Measurements from ENCODE around the gene EML4. TPM values are rescaled to one million over a fixed set of nuclear protein-coding genes. Genes with fewer than 3 reads are reported as not detected.

The EML4 gene
- total RNA-seq, 2 experiments from 2014 or later, result 67.4 to 69.8 TPM

DNA sequence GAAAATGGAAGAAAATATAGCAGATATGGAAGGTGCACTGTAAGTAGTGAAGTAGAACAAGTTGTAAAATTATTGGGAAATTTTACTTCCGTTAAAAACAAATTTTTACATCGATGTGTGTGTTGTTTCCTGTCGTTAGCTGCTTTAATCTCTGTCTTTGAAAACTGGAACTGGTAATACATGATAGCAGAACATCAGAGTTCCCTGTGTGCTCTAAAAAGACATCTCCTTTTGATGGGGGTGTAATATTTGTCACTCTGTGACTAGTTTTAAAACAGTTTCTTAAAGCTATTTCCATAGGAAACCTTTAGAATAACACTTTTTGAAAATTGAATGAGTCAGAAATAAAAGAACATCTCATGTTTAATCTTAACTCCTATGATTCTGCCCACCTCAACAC is 148.3 kb downstream of the EML4 start:
- ChIA-PET POLR2A (no interaction called here), CTCF (interaction anchor here (1.5 to 3.2 kb wide), 2 partner anchors 11 to 221 kb away, joined by 3 to 15 read pairs; no protein-coding TSS in a partner anchor)
- peaks cover 41% of the 10 kb centered on the region for H3K36me3 Mint-ChIP-seq
- H3K27me3 Mint-ChIP-seq, result no peaks in the 10 kb centered on the region
- no peak for DNase-seq
- intact Hi-C loops (cut with micrococcal nuclease), result loop anchor here (5.0 kb wide), 1 partner anchor 45 kb away; the partner anchor contains the start of gene COX7A2L
- peak overlapping the region; percentile 75 for H3K27ac Mint-ChIP-seq
- no peak overlapping the region for H3K4me3 Mint-ChIP-seq
- H3K4me1 Mint-ChIP-seq (ENCODE audit: low read depth), result peaks cover 42% of the 10 kb centered on the region
- no peaks in the 10 kb centered on the region for H3K9me3 Mint-ChIP-seq

DNA sequence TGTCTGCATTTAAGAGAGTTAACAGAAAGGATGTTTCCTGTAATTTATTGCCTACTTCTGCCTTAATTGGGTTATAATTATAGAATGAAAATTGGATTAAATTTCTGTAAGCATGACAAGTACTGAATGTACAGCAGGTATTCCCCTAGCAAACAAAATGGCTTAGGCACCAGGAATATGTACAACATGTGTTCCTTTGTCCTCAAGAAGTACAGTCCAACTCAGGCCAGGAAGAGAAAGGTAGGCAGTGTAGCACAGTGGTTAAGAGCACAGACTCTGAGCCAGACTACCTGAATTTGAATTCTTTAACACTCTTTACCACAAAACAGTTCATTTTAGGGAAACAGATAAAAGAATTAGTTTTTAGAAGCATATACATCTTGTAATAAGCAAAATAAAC is 148.8 kb downstream of the EML4 start:
- H3K27me3 Mint-ChIP-seq, result no peaks in the 10 kb centered on the region
- no peaks in the 10 kb centered on the region for H3K9me3 Mint-ChIP-seq
- POLR2A ChIA-PET, result no interaction called here
- H3K27ac Mint-ChIP-seq, result peak overlapping the region; percentile 75
- CTCF ChIA-PET, result interaction anchor here (3.2 kb wide), 1 partner anchor 10 kb away, joined by 15 read pairs; no protein-coding TSS in a partner anchor
- intact Hi-C loops (cut with micrococcal nuclease), result loop anchor here (5.0 kb wide), 1 partner anchor 44 kb away; the partner anchor contains the start of gene COX7A2L
- peaks cover 41% of the 10 kb centered on the region for H3K36me3 Mint-ChIP-seq
- peaks cover 42% of the 10 kb centered on the region for H3K4me1 Mint-ChIP-seq (ENCODE audit: low read depth)
- H3K4me3 Mint-ChIP-seq, result no peak overlapping the region
- DNase-seq, result no peak

GRCh38 chr2:42319265-42319664 is 150.1 kb downstream of the EML4 start:
- CTCF ChIA-PET, result interaction anchor here (1.2 to 1.4 kb wide), 2 partner anchors 9 to 81 kb away, joined by 5 to 13 read pairs; no protein-coding TSS in a partner anchor
- no peaks in the 10 kb centered on the region for H3K27me3 Mint-ChIP-seq
- H3K27ac Mint-ChIP-seq, result no peak overlapping the region
- POLR2A ChIA-PET, result no interaction called here
- H3K9me3 Mint-ChIP-seq, result no peaks in the 10 kb centered on the region
- H3K36me3 Mint-ChIP-seq, result peaks cover 41% of the 10 kb centered on the region
- DNase-seq, result no peak
- intact Hi-C loops (cut with micrococcal nuclease), result loop anchor here (1.0 to 5.0 kb wide), 2 partner anchors 8 to 43 kb away; partner anchors contain the start of gene COX7A2L
- no peak overlapping the region for H3K4me3 Mint-ChIP-seq
- H3K4me1 Mint-ChIP-seq (ENCODE audit: low read depth), result peaks cover 42% of the 10 kb centered on the region

DNA sequence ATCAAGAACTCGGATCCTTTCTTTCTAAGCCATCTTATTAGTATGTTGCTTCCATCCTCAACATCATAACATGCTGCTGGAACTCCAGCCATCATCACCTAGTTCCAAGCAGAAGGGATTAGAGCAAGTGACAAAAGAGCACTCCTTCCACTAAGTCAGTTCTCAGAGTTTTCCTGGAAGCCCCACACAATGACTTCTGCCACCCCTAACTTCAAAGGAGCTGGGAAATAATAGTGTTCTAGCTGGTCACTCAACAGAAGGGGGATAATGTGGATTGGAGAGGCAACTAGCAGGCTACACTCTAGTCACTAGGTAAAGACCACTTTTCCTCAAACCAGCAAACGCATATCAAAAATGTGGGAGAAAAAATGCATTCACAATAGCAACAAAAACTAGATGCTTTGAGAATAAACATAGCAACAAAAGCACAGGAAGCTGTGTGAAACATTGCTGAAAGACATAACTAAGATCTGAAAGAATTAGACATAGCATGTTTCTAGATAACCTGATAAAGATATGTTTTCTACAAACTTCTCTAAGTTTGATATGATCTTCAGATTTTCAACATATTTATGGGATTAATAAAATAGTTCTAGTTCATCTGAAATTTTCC is 152.4 kb downstream of the EML4 start:
- Mint-ChIP-seq H3K9me3 (no peaks in the 10 kb centered on the region), H3K4me1 (ENCODE audit: low read depth) (peaks cover 27% of the 10 kb centered on the region), H3K4me3 (no peak overlapping the region), H3K36me3 (peaks cover 31% of the 10 kb centered on the region), H3K27ac (peak overlapping the region; percentile 23), H3K27me3 (no peaks in the 10 kb centered on the region)
- ChIA-PET POLR2A (no interaction called here), CTCF (interaction anchor here (0.6 to 1.3 kb wide), 2 partner anchors 7 to 225 kb away, joined by 4 read pairs; no protein-coding TSS in a partner anchor)
- intact Hi-C loops (cut with micrococcal nuclease), result no loop called here
- DNase-seq, result no peak

- POLR2A ChIA-PET, result no interaction called here
- intact Hi-C loops (cut with micrococcal nuclease), result no loop called here
- CTCF ChIA-PET, result interaction anchor here (0.6 to 1.7 kb wide), 2 partner anchors 35 to 228 kb away, joined by 4 to 6 read pairs; no protein-coding TSS in a partner anchor
- H3K4me3 Mint-ChIP-seq, result no peak overlapping the region
- H3K36me3 Mint-ChIP-seq, result peaks cover 24% of the 10 kb centered on the region
- H3K27me3 Mint-ChIP-seq, result no peaks in the 10 kb centered on the region
- H3K9me3 Mint-ChIP-seq, result no peaks in the 10 kb centered on the region
- H3K4me1 Mint-ChIP-seq (ENCODE audit: low read depth), result peaks cover 18% of the 10 kb centered on the region
- DNase-seq, result no peak
- H3K27ac Mint-ChIP-seq, result no peak overlapping the region
Observed at GRCh38 chr2:42324244-42324643, 155.1 kb downstream of the EML4 start.

GRCh38 chr2:42324949-42325348 is 155.8 kb downstream of the EML4 start:
- CTCF ChIA-PET, result interaction anchor here (1.7 kb wide), 1 partner anchor 229 kb away, joined by 6 read pairs; no protein-coding TSS in a partner anchor
- no peaks in the 10 kb centered on the region for H3K27me3 Mint-ChIP-seq
- peak overlapping the region; percentile 38 for H3K27ac Mint-ChIP-seq
- H3K4me1 Mint-ChIP-seq (ENCODE audit: low read depth), result peaks cover 18% of the 10 kb centered on the region
- no peak overlapping the region for H3K4me3 Mint-ChIP-seq
- POLR2A ChIA-PET, result interaction anchor here (1.0 kb wide), 1 partner anchor 9 kb away, joined by 3 read pairs; no protein-coding TSS in a partner anchor
- H3K9me3 Mint-ChIP-seq, result no peaks in the 10 kb centered on the region
- no peak for DNase-seq
- peaks cover 27% of the 10 kb centered on the region for H3K36me3 Mint-ChIP-seq
- intact Hi-C loops (cut with micrococcal nuclease), result no loop called here

- H3K9me3 Mint-ChIP-seq, result no peaks in the 10 kb centered on the region
- intact Hi-C loops (cut with micrococcal nuclease), result no loop called here
- H3K4me3 Mint-ChIP-seq, result no peak overlapping the region
- peaks cover 24% of the 10 kb centered on the region for H3K36me3 Mint-ChIP-seq
- no peaks in the 10 kb centered on the region for H3K27me3 Mint-ChIP-seq
- H3K27ac Mint-ChIP-seq, result peak overlapping the region; percentile 24
- DNase-seq, result no peak
- ChIA-PET POLR2A (interaction anchor here (1.0 kb wide), 1 partner anchor 9 kb away, joined by 3 read pairs; no protein-coding TSS in a partner anchor), CTCF (interaction anchor here (4.7 kb wide), 1 partner anchor 230 kb away, joined by 86 read pairs; no protein-coding TSS in a partner anchor)
- peaks cover 16% of the 10 kb centered on the region for H3K4me1 Mint-ChIP-seq (ENCODE audit: low read depth)
Observed at GRCh38 chr2:42325609-42326008, 156.5 kb downstream of the EML4 start.

DNA sequence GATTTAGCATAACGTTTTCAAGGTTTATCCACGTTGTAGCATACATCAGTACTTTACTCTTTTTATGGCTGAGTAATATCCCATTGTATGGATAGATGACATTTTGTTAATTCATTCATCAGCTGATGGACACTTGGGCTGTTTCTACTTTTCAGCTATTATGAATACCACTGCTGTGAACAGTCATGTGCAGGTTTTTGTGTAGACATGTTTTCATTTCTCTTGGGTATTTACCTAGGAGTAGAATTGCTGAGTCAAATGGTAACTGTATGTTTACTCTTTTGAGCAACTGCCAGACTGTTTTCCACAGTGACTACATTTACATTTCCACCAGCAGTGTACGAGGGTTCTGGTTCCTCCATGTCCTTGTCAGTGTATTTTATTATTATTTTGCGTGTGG is 158.0 kb downstream of the EML4 start:
- Mint-ChIP-seq H3K27me3 (no peaks in the 10 kb centered on the region), H3K27ac (peak overlapping the region; percentile 8), H3K4me1 (ENCODE audit: low read depth) (peaks cover 8% of the 10 kb centered on the region), H3K4me3 (no peak overlapping the region), H3K9me3 (no peaks in the 10 kb centered on the region), H3K36me3 (peaks cover 28% of the 10 kb centered on the region)
- ChIA-PET POLR2A (no interaction called here), CTCF (interaction anchor here (1.6 to 4.7 kb wide), 4 partner anchors 11 to 486 kb away, joined by 4 to 86 read pairs (median 16); no protein-coding TSS in a partner anchor)
- intact Hi-C loops (cut with micrococcal nuclease), result loop anchor here (1.0 kb wide), 1 partner anchor 8 kb away; no protein-coding TSS in a partner anchor
- DNase-seq, result no peak

GRCh38 chr2:42328148-42328833 is 159.1 kb downstream of the EML4 start:
- intact Hi-C loops (cut with micrococcal nuclease), result loop anchor here (1.0 to 2.0 kb wide), 2 partner anchors 232 to 239 kb away; no protein-coding TSS in a partner anchor
- H3K27ac Mint-ChIP-seq, result peak overlapping the region; percentile 54
- POLR2A ChIA-PET, result interaction anchor here (0.6 kb wide), 1 partner anchor 204 kb away, joined by 4 read pairs; no protein-coding TSS in a partner anchor
- no peak overlapping the region for H3K4me3 Mint-ChIP-seq
- H3K27me3 Mint-ChIP-seq, result no peaks in the 10 kb centered on the region
- no peaks in the 10 kb centered on the region for H3K9me3 Mint-ChIP-seq
- no peak for DNase-seq
- CTCF ChIA-PET, result interaction anchor here (0.6 to 4.7 kb wide), 32 partner anchors 8 to 487 kb away, joined by 3 to 86 read pairs (median 4); no protein-coding TSS in a partner anchor
- H3K4me1 Mint-ChIP-seq (ENCODE audit: low read depth), result peaks cover 5% of the 10 kb centered on the region
- H3K36me3 Mint-ChIP-seq, result peaks cover 30% of the 10 kb centered on the region

DNA sequence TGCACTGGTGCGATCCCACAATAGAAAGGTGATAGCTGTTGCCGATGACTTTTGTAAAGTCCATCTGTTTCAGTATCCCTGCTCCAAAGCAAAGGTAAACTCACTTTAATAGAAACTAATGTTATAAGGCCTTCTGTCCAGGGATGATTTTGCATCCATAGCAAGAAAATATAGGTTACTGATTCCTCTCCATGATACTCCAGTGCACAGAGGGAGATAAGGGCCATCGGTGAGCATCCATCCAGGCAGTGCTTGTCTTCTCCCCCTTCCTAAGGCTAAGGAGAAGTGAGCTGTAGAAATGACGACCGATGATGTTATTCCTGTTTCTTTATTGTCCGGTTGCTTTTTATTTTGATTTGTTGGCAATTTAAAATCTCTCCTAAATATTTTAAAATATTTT is 159.8 kb downstream of the EML4 start:
- CTCF ChIA-PET, result interaction anchor here (0.6 to 4.7 kb wide), 32 partner anchors 9 to 469 kb away, joined by 3 to 86 read pairs (median 4); no protein-coding TSS in a partner anchor
- peaks cover 5% of the 10 kb centered on the region for H3K4me1 Mint-ChIP-seq (ENCODE audit: low read depth)
- intact Hi-C loops (cut with micrococcal nuclease), result loop anchor here (1.0 to 2.0 kb wide), 2 partner anchors 233 to 240 kb away; no protein-coding TSS in a partner anchor
- H3K9me3 Mint-ChIP-seq, result no peaks in the 10 kb centered on the region
- H3K4me3 Mint-ChIP-seq, result no peak overlapping the region
- H3K36me3 Mint-ChIP-seq, result peaks cover 36% of the 10 kb centered on the region
- no peak for DNase-seq
- POLR2A ChIA-PET, result interaction anchor here (0.6 kb wide), 1 partner anchor 205 kb away, joined by 4 read pairs; no protein-coding TSS in a partner anchor
- no peak overlapping the region for H3K27ac Mint-ChIP-seq
- H3K27me3 Mint-ChIP-seq, result no peaks in the 10 kb centered on the region

- DNase-seq, result no peak
- ChIA-PET CTCF (interaction anchor here (0.6 to 4.7 kb wide), 10 partner anchors 10 to 240 kb away, joined by 3 to 86 read pairs (median 8); no protein-coding TSS in a partner anchor), POLR2A (no interaction called here)
- Mint-ChIP-seq H3K27ac (peak overlapping the region; percentile 69), H3K4me3 (no peak overlapping the region), H3K9me3 (no peaks in the 10 kb centered on the region), H3K36me3 (peaks cover 36% of the 10 kb centered on the region), H3K27me3 (no peaks in the 10 kb centered on the region), H3K4me1 (ENCODE audit: low read depth) (peaks cover 5% of the 10 kb centered on the region)
- intact Hi-C loops (cut with micrococcal nuclease), result loop anchor here (2.0 kb wide), 1 partner anchor 241 kb away; no protein-coding TSS in a partner anchor
Observed at GRCh38 chr2:42329736-42330135, 160.6 kb downstream of the EML4 start.
